Esophagus squamous epithelium (tissue), 5 donors: ENCODE results near the gene TSLP. TPM values are rescaled to one million over a fixed set of nuclear protein-coding genes. Genes with fewer than 3 reads are reported as not detected.
A peak's percentile ranks its signal among the peaks of the same experiment; 100 is the strongest.

ENCODE experiments used
- DNase-seq: peaks from one replicate; lab custom pipeline; 2025; lab: John Stamatoyannopoulos, UW
- H3K27ac ChIP-seq, 4 donors: fragments of 200-600 bp; sonication (generic); one replicate each; pipeline ENCODE4 v1.5.1; 2016 to 2019; ENCODE audit warnings: mild to moderate bottlenecking in 1 of 4
- H3K27me3 ChIP-seq, 4 donors: fragments of 200-600 bp; sonication (generic); 1 replicate in 3 of 4; 2 replicates in 1 of 4; pipeline versions ENCODE4 v1.5.1 to v1.6.0; 2017 to 2021; ENCODE audit warnings: antibody characterized with exemption in 1 of 4
- H3K36me3 ChIP-seq, 3 donors: fragments of 200-600 bp; sonication (generic); one replicate each; pipeline ENCODE4 v1.5.1; 2016 to 2019
- H3K4me1 ChIP-seq, 3 donors: fragments of 200-600 bp; sonication (generic); one replicate each; pipeline ENCODE4 v1.5.1; 2017 to 2019
- H3K4me3 ChIP-seq, 4 donors: fragments of 200-600 bp; sonication (generic); 1 replicate in 3 of 4; 2 replicates in 1 of 4; pipeline ENCODE4 v1.5.1; 2016 to 2019; ENCODE audit warnings: mild to moderate bottlenecking in 2 of 4, moderate library complexity in 1 of 4
- H3K9me3 ChIP-seq, 3 donors: fragments of 200-600 bp; sonication (generic); one replicate each; pipeline ENCODE4 v1.5.1; 2016 to 2019
- CTCF ChIP-seq, 6 experiments: fragments of 450-650 bp in 4 of 6; fragments of 200-600 bp in 2 of 6; sonication (generic) in 2 of 6; IDR thresholded peaks; one replicate each; pipeline ENCODE4 v1.5.1; 2016 to 2019; ENCODE audit warnings: antibody characterized with exemption in 6 of 6, mild to moderate bottlenecking in 4 of 6, moderate library complexity in 4 of 6
- POLR2A ChIP-seq, 4 donors: fragments of 450-650 bp; IDR thresholded peaks; one replicate each; pipeline ENCODE4 v1.6.1; 2017; ENCODE audit warnings: antibody characterized with exemption in 4 of 4, mild to moderate bottlenecking in 4 of 4, moderate library complexity in 3 of 4
- WGBS, 2 donors: methylation state at CpG; one replicate each; pipeline ENCODE4 v1.1.5; 2018; 5-methylcytosine and 5-hydroxymethylcytosine counted together
- intact Hi-C: fragments of 100-400 bp; cut with DNase I; formaldehyde crosslinking; loops from one replicate; pipeline ENCODE4 v1.15.0; 2022
- total RNA-seq, 4 donors: library from RNA; depleted of rRNA; stranded (reverse); fragments of >200 nt; gene quantifications; one replicate each; pipeline ENCODE4 v1.1.0, GENCODE V29; 2016
- donor health status: DM: yes; HTN: yes; CAD: no.

TSLP gene
- total RNA-seq = 1 to 10 TPM in 2 of 4 donors, under 1 TPM in 2; 0.27 to 4.2 (median 1.6) TPM

GRCh38 chr5:111071413-111071812 is at the start of gene TSLP:
Gene TSLP, plus strand, starts transcription at chr5:111071713. Its CDS starts 178 bp downstream, at chr5:111071891.
- TF ChIP-seq POLR2A (IDR thresholded peaks at IDR 0.05) (no peak), CTCF (IDR thresholded peaks at IDR 0.05) (no peak)
- DNase-seq = no peak
- 79 to 82% methylated on average over 4 of the region's 4 CpGs for WGBS, 2 donors
- Histone ChIP-seq H3K36me3 (no peaks in the 10 kb centered on the region), H3K4me3 (peak within 1 kb of the TSS in 3 of 4 donors; percentile 58 to 73 (median 63)), H3K27ac (peak within 1 kb of the TSS in 1 of 4 donors; percentile 73), H3K27me3 (peaks cover 0 to 25% (median 0%) of the 10 kb centered on the region in 4 donors), H3K9me3 (no peaks in the 10 kb centered on the region), H3K4me1 (peaks cover 0 to 38% (median 11%) of the 10 kb centered on the region in 3 donors)
- intact Hi-C loops = no loop called here

- no peaks in the 10 kb centered on the region for H3K27me3 ChIP-seq
- no peaks in the 10 kb centered on the region for H3K4me1 ChIP-seq
- no peak overlapping the region for H3K27ac ChIP-seq
- intact Hi-C loops = no loop called here
- TF ChIP-seq CTCF (IDR thresholded peaks at IDR 0.05) (no peak), POLR2A (IDR thresholded peaks at IDR 0.05) (no peak)
- no peaks in the 10 kb centered on the region for H3K9me3 ChIP-seq
- DNase-seq = no peak
- H3K4me3 ChIP-seq = no peak overlapping the region
- WGBS, 2 donors = 67 to 77% methylated on average over 5 of the region's 5 CpGs
- H3K36me3 ChIP-seq = no peaks in the 10 kb centered on the region
These were observed 49.2 kb upstream of the TSLP start for GRCh38 chr5:111022301-111022700.

- Histone ChIP-seq H3K27ac (no peak overlapping the region), H3K9me3 (no peaks in the 10 kb centered on the region), H3K4me3 (no peak overlapping the region), H3K27me3 (no peaks in the 10 kb centered on the region), H3K36me3 (no peaks in the 10 kb centered on the region), H3K4me1 (no peaks in the 10 kb centered on the region)
- intact Hi-C loops = no loop called here
- DNase-seq = no peak
- WGBS, 2 donors = 66 to 81% methylated on average over 2 of the region's 2 CpGs
- TF ChIP-seq POLR2A (IDR thresholded peaks at IDR 0.05) = no peak
- no peak for TF ChIP-seq CTCF (IDR thresholded peaks at IDR 0.05)
These were observed 42.6 kb upstream of the TSLP start for GRCh38 chr5:111028865-111029264.

- WGBS, 2 donors = 61 to 62% methylated on average over 5 of the region's 5 CpGs
- Histone ChIP-seq H3K9me3 (no peaks in the 10 kb centered on the region), H3K27me3 (no peaks in the 10 kb centered on the region), H3K36me3 (no peaks in the 10 kb centered on the region), H3K4me3 (no peak overlapping the region), H3K27ac (no peak overlapping the region), H3K4me1 (no peaks in the 10 kb centered on the region)
- DNase-seq = no peak
- TF ChIP-seq POLR2A (IDR thresholded peaks at IDR 0.05) = no peak
- no peak for TF ChIP-seq CTCF (IDR thresholded peaks at IDR 0.05)
- intact Hi-C loops = no loop called here
These were observed 27.6 kb upstream of the TSLP start for GRCh38 chr5:111043712-111044506.

- TF ChIP-seq POLR2A (IDR thresholded peaks at IDR 0.05) (no peak), CTCF (IDR thresholded peaks at IDR 0.05) (no peak)
- Histone ChIP-seq H3K4me1 (no peaks in the 10 kb centered on the region), H3K9me3 (no peaks in the 10 kb centered on the region), H3K27ac (no peak overlapping the region), H3K36me3 (no peaks in the 10 kb centered on the region), H3K27me3 (no peaks in the 10 kb centered on the region), H3K4me3 (no peak overlapping the region)
- DNase-seq = no peak
- intact Hi-C loops = no loop called here
These were observed 13.4 kb upstream of the TSLP start for GRCh38 chr5:111058064-111058463.
